ENCODE measurements around the gene LYPLA2.

- TF ChIP-seq EZH2 (IDR thresholded peaks at IDR 0.05) (no peak), POLR2AphosphoS5 (IDR thresholded peaks at IDR 0.05; ENCODE audit: borderline replicate concordance, low read depth, low read length) (no peak), FOXP2 (optimal IDR thresholded peaks at IDR 0.05; ENCODE audit: control extremely low read depth, extremely low read length, insufficient read depth) (no peak)
Measured at GRCh38 chr1:23752909-23753308, 38.0 kb upstream of the LYPLA2 start.

Measured in SK-N-MC (cell line).